ENCODE measurements around the gene ABCA6.
"Not testable (repeated sequence)": the region's sequence is repeated elsewhere in the genome, so short reads cannot be mapped to it uniquely, and the experiment has no call there.

Gene ABCA6

DNA sequence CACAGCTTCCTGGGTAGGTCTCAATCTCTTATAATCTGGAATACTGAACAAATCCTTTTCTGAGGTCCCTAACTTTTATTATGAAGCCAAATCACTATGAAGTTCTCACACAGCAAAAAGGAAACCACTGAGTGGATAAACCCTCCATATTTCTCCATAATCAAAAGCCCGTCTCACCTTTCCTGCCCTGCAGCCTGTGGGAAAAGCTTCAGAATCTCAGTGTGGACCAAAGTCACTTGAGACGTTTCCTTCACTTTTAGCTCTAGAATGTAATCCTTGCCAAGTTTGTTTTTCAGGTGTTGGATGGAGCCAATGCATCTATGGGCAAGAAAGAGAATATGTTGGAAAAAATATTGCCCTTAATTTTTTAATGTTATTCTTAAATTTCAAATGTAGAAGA is 59.0 kb downstream of the ABCA6 start:
- no peak for DNase-seq
- in situ Hi-C loops (cut with MboI; ENCODE audit: low pct_unique_long_range_greater_than_20kb, low sequenced_read_pairs), result no loop called here

DNA sequence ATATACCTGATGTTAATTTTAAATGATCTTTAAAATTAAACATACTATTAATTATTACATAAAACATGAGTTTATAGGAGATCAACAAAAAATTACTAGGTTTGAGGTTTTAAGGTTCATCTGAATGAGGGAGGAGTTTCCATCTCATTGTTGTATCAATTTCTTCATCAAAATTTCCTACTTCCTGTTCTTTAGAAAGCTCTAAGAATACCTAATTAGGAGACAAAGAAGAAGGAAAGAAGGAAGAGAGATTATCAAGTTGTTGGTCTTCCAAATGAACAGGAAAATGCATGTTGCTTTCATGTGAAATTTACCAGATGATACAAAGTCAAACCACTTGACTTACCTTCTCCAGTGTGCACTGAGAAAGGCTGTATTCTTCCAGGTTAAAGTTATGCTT is 62.8 kb downstream of the ABCA6 start:
- in situ Hi-C loops (cut with MboI; ENCODE audit: low pct_unique_long_range_greater_than_20kb, low sequenced_read_pairs), result no loop called here
- no peak for DNase-seq

GRCh38 chr17:69075823-69076222 is 65.9 kb downstream of the ABCA6 start:
- DNase-seq, result no peak
- in situ Hi-C loops (cut with MboI; ENCODE audit: low pct_unique_long_range_greater_than_20kb, low sequenced_read_pairs), result no loop called here

DNA sequence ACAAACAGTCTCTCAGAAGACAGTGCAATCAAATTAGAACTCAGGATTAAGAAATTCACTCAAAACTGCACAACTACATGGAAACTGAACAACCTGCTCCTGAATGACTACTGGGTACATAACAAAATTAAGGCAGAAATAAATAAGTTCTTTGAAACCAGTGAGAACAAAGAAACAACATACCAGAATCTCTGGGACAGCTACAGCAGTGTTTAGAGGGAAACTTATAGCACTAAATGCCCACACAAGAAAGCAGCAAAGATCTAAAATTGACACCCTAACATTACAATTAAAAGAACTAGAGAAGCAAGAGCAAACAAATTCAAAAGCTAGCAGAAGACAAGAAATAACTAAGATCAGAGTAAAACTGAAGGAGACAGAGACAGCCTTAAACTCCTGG is 68.3 kb downstream of the ABCA6 start:
- DNase-seq, result not testable (repeated sequence)
- in situ Hi-C loops (cut with MboI; ENCODE audit: low pct_unique_long_range_greater_than_20kb, low sequenced_read_pairs), result loop anchor here (25.0 kb wide), 2 partner anchors 164 to 286 kb away; partner anchors contain the start of gene ABCA10

DNA sequence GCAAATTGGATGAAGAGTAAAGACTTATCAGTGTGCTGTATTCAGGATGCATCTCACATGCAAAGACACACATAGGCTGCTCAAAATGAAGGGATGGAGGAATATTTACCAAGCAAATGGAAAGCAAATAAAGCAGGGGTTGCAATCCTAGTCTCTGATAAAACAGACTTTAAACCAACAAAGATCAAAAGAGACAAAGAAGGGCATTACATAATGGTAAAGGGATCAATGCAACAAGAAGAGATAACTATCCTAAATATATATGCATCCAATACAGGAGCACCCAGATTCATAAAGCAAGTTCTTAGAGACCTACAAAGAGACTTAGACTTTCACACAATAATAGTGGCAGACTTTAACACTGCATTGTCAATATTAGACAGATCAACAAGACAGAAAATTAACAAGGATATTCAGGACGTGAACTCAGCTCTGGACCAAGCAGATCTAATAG is 68.9 kb downstream of the ABCA6 start:
- DNase-seq, result not testable (repeated sequence)
- in situ Hi-C loops (cut with MboI; ENCODE audit: low pct_unique_long_range_greater_than_20kb, low sequenced_read_pairs), result loop anchor here (25.0 kb wide), 2 partner anchors 164 to 286 kb away; partner anchors contain the start of gene ABCA10

DNA sequence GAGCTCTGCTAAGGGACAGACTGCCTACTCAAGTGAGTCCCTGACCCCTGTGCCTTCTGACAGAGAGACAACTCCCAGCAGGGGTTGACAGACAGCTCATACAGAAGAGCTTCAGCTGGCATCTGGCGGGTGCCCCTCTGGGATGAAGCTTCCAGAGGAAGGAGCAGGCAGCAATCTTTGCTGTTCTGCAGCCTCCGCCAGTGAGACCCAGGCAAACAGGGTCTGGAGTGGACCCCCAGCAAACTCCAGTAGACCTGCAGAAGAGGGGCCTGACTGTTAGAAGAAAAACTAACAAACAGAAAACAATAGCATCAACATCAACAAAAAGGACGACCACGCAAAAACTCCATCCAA is 70.5 kb downstream of the ABCA6 start:
- DNase-seq, result not testable (repeated sequence)
- in situ Hi-C loops (cut with MboI; ENCODE audit: low pct_unique_long_range_greater_than_20kb, low sequenced_read_pairs), result loop anchor here (25.0 kb wide), 2 partner anchors 166 to 284 kb away; partner anchors contain the start of gene ABCA10

DNA sequence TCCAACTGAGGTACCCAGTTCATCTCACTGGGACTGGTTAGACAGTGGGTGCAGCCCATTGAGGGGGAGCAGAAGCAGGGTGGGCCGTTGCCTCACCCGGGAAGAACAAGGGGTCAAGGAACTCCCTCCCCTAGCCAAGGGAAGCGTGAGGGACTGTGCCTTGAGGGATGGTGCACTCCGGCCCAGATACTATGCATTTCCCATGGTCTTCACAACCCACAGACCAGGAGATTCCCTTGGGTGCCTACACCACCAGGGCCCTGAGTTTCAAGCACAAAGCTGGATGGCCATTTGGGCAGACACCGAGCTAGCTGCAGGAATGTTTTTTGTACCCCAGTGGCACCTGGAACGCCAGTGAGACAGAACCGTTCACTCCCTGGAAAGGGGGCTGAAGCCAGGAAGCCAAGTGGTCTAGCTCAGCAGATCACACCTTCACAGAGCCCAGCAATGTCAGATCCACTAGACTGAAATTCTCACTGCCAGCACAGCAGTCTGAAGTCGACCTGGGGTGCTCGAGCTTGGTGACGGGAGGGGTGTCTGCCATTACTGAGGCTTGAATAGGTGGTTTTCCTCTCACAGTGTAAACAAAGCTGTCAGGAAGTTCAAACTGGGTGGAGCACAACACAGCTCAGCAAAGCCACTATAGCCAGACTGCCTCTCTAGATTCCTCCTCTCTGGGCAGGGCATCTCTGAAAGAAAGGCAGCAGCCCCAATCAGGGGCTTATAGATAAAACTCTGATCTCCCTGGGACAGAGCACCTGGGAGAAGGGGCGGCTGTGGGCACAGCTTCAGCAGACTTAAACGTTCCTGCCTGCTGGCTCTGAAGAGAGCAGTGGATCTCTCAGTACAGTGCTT is 71.1 kb downstream of the ABCA6 start:
- DNase-seq, result not testable (repeated sequence)

GRCh38 chr17:69069226-69069750 is 72.4 kb downstream of the ABCA6 start:
- in situ Hi-C loops (cut with MboI; ENCODE audit: low pct_unique_long_range_greater_than_20kb, low sequenced_read_pairs), result loop anchor here (25.0 kb wide), 2 partner anchors 168 to 282 kb away; partner anchors contain the start of gene ABCA10

More for the DNA sequence above, 71.1 kb downstream of the ABCA6 start:
- in situ Hi-C loops (cut with MboI; ENCODE audit: low pct_unique_long_range_greater_than_20kb, low sequenced_read_pairs), result loop anchor here (25.0 kb wide), 2 partner anchors 167 to 283 kb away; partner anchors contain the start of gene ABCA10

DNA sequence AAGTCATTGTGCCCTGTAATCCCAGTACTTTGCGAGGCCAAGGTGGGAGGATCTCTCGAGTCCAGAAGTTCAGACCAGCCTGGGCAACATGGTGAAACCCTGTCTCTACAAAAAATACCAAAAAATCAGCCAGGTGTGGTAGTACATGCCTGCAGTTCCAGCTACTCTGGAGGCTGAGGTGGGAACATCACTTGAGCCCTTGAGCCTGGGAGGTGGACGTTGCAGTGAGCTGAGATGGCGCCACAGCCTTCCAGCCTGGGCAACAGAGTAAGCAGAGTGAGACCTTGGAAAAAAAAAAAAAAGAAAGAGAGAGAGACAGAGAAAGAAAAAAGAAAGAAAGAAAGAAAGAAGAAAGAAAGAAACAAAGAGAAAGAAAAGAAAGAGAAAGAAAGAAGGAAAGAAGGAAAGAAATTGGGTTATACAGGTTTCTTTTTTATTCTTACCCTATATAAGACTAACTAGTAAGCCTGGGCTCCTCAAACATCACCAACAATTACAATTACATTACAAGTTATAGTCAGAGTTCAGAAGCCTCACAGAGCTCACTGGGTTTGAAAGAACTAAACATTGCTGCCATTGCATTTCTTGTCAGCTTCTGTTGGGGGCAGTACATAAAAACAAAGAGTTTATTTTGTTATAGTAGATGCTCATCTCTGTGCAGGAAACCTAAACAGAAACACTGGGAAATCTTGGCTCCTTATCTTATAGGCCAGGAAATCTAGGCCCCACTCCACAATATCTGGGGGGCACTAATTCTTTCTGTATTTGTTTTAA is 74.2 kb downstream of the ABCA6 start:
- DNase-seq, result peak; percentile 51
- in situ Hi-C loops (cut with MboI; ENCODE audit: low pct_unique_long_range_greater_than_20kb, low sequenced_read_pairs), result loop anchor here (25.0 kb wide), 2 partner anchors 170 to 280 kb away; partner anchors contain the start of gene ABCA10

More at GRCh38 chr17:69069226-69069750, 72.4 kb downstream of the ABCA6 start:
- DNase-seq, result no peak

DNA sequence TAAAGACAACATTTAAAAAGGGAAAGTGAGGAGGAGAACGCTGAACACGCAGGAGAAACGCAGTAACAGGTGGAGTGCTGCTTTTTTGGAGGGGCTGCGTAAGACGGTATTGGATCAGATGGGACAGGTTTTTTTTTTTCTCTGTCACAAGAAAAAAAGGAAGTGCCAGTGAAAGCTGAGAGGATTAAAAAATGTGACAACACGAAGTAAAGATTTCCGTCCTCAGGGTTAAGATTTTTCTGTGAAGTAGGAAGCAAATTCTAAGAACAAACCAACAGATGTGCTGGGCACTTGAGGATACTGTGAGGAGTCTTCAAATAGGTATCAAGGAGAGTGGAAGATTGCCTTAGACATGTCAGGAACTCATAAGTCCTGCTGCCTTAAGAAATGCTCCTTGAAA is 75.2 kb downstream of the ABCA6 start:
- in situ Hi-C loops (cut with MboI; ENCODE audit: low pct_unique_long_range_greater_than_20kb, low sequenced_read_pairs), result loop anchor here (25.0 kb wide), 2 partner anchors 171 to 279 kb away; partner anchors contain the start of gene ABCA10
- DNase-seq, result peak; percentile 97

GRCh38 chr17:69065113-69065512 is 76.6 kb downstream of the ABCA6 start:
- in situ Hi-C loops (cut with MboI; ENCODE audit: low pct_unique_long_range_greater_than_20kb, low sequenced_read_pairs), result loop anchor here (25.0 kb wide), 2 partner anchors 172 to 278 kb away; partner anchors contain the start of gene ABCA10

DNA sequence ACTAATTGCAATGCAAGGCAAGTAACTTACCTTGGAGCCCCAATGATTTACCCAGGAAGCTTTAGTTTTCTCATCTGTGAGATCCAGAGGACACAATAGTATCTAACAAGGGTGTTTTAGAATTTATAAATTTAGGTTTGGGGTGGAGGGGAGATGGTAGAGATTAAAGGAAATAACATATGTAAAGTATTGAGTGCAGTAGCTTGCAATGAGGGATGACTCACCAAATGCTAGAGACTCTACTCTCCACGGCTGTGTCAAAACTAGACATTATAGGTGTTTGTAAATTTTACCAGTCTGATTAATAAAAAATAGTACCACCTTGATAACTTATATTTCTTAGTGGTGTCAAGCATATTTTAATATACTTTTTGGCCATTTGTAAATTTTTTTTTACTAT is 77.2 kb downstream of the ABCA6 start:
- DNase-seq, result peak; percentile 65
- in situ Hi-C loops (cut with MboI; ENCODE audit: low pct_unique_long_range_greater_than_20kb, low sequenced_read_pairs), result loop anchor here (25.0 kb wide), 2 partner anchors 173 to 277 kb away; partner anchors contain the start of gene ABCA10

More at GRCh38 chr17:69065113-69065512, 76.6 kb downstream of the ABCA6 start:
- DNase-seq, result peak; percentile 48

DNA sequence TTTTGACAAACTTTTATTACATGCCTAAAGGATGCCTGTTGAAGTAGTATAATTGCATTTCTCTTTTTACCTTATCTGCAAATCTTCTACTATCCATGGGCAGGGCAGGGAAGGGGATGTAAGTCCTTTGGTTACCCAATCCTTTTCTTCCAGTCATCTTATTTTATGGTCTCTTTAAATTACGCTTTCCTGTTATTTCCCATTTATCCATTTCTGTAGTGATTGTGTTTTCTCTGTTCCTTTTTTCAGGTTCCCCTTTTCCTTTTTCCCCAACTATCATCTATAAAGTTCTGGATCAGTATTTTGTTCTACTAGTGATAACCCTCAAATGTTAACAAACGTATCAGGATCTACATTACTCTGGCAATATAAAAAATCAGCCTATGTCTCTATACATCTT is 77.7 kb downstream of the ABCA6 start:
- DNase-seq, result peak; percentile 76
- in situ Hi-C loops (cut with MboI; ENCODE audit: low pct_unique_long_range_greater_than_20kb, low sequenced_read_pairs), result loop anchor here (25.0 kb wide), 2 partner anchors 173 to 277 kb away; partner anchors contain the start of gene ABCA10

GRCh38 chr17:69062860-69063581 is 78.7 kb downstream of the ABCA6 start:
- in situ Hi-C loops (cut with MboI; ENCODE audit: low pct_unique_long_range_greater_than_20kb, low sequenced_read_pairs), result loop anchor here (25.0 kb wide), 2 partner anchors 174 to 276 kb away; partner anchors contain the start of gene ABCA10
- no peak for DNase-seq

DNA sequence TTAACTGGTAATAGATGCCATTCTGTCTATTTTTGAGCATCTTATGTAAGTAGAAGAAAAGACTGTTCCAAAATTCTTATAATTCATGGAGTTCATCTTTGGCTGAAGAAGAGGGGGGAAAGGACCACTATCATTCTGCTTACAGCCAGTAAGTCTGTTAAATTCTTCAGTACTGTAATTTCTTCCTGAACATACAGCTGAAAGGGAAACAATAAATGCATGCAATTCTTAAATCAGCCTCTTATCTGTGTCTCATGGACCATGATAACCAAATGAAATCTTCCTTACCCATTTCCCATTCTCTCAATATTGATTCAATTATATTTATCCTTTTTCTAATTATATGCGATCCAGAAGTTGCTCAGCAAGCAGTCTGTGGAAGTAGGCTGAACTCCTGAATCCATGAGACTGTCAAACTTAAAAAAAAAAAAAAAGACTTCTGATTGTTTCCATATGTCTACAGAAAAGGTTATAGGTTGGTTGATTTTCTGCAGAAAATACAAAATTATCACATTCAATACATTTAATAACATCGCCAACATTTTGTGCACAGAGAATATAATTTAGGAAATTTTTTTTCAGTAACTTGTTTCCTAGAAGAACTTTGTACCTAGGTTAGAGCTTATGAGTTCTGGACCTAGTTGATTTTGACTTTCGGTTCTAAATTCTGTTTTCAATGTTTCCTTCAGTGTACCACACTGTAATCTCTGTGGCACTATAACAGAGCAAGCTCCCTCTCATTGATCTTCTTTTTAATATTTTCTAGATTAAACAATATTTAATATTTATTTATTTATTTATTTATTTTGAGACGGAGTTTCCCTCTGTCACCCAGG is 79.8 kb downstream of the ABCA6 start:
- in situ Hi-C loops (cut with MboI; ENCODE audit: low pct_unique_long_range_greater_than_20kb, low sequenced_read_pairs), result loop anchor here (25.0 kb wide), 2 partner anchors 175 to 275 kb away; partner anchors contain the start of gene ABCA10
- no peak for DNase-seq

- in situ Hi-C loops (cut with MboI; ENCODE audit: low pct_unique_long_range_greater_than_20kb, low sequenced_read_pairs), result loop anchor here (25.0 kb wide), 2 partner anchors 176 to 274 kb away; partner anchors contain the start of gene ABCA10
- DNase-seq, result no peak
These were observed 80.9 kb downstream of the ABCA6 start, which contains the start of gene ABCA9 for GRCh38 chr17:69060822-69061221. TSS of gene ABCA9 (minus strand) at chr17:69060927. CDS start at chr17:69051126, 9,801 bp downstream.
